Subcutaneous adipose tissue (tissue), 4 donors: ENCODE measurements around the gene APPBP2. TPM values are rescaled to one million over a fixed set of nuclear protein-coding genes. Genes with fewer than 3 reads are reported as not detected.

Source experiments
- total RNA-seq, 4 donors: library from RNA; depleted of rRNA; stranded (reverse); fragments of >200 nt; gene quantifications; one replicate each; pipeline ENCODE4 v1.1.0, GENCODE V29; 2016
- TF ChIP-seq, protein P1 (sequence below): fragments of 450-650 bp; IDR thresholded peaks from one replicate; pipeline ENCODE4 v1.5.1; 2016; ENCODE audit warnings: low read depth, mild to moderate bottlenecking, control low read depth, antibody characterized with exemption, moderate library complexity

Gene APPBP2
- total RNA-seq, 4 donors from 2014 or later, result 27.7 to 39.9 (median 36.3) TPM

DNA sequence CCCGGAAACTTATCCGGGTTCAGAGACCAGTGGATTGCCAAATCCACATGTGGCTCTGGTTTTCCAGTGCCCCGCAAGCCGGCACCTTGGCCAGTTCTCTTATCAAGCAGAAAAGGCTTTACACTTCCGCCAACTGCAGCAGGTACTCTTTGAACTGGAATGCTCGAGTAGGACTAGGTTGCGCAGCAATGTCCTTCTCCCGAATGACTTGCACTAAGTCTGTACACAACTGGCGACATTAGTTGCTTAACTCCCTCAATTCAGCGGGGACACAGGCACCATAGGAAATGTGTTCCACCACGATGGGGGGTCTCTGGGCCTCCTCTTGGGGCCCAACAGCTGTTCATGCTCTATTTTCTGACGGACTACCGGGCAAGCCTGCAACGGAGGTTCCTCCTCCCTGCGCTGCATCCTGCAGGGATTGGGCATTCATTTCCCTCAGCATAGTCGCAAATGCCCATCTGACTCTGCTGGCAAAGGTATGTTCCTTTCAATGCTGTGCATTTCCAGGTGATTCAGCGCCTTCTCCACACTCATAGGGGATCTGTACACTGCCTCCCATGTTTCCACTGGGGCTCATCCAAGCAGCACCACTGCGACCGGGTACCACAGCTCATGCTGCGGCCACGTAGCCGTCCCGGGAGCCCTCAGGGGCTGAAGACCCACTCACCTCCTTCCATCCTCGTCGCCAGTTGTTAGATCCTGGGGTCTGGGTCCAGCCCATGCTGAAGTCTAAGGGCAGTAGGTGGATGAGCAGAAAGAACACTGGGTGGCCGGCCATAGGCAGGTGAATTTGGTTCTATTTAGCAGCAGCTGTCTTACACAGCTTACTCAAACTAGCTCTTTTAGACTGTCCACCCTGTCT is 34.2 kb upstream of the APPBP2 start:
- TF ChIP-seq, protein P1, sequence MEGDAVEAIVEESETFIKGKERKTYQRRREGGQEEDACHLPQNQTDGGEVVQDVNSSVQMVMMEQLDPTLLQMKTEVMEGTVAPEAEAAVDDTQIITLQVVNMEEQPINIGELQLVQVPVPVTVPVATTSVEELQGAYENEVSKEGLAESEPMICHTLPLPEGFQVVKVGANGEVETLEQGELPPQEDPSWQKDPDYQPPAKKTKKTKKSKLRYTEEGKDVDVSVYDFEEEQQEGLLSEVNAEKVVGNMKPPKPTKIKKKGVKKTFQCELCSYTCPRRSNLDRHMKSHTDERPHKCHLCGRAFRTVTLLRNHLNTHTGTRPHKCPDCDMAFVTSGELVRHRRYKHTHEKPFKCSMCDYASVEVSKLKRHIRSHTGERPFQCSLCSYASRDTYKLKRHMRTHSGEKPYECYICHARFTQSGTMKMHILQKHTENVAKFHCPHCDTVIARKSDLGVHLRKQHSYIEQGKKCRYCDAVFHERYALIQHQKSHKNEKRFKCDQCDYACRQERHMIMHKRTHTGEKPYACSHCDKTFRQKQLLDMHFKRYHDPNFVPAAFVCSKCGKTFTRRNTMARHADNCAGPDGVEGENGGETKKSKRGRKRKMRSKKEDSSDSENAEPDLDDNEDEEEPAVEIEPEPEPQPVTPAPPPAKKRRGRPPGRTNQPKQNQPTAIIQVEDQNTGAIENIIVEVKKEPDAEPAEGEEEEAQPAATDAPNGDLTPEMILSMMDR, result no peak

DNA sequence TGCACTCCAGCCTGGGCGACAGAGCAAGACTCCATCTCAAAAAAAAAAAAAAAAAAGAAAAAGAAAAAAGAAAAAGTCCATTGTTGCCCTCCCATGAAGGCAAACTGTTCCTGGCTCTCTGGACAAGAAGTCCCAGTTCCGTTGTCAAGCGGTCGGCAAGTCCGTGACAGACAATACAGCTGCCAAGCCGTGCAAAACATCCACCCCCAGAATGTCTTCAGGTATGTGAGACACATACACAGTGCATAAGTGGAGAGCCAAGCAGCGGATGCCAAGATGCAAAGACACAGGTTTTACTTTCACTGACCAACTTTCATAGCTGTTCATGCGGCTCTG is 33.6 kb upstream of the APPBP2 start:
- TF ChIP-seq, protein P1, result no peak

DNA sequence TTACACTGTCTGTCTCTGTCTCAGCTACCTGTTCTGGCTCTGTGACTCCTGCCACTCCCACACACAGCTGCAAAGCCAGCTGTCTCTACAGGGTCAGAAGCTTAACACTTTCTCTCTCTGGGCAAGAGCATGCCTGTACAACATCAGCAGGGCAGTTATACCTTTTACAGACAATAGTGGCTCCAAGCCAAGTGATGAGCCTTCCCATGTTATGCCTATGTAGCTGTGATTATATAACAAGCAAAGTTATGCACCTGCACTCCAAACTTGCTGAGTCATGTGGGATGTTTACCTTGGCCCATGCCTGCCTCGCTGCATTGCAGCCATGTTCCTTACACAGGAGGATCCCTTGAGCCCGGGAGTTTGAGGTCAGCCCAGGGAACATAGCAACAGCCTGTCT is 31.8 kb upstream of the APPBP2 start:
- TF ChIP-seq, protein P1, result no peak

DNA sequence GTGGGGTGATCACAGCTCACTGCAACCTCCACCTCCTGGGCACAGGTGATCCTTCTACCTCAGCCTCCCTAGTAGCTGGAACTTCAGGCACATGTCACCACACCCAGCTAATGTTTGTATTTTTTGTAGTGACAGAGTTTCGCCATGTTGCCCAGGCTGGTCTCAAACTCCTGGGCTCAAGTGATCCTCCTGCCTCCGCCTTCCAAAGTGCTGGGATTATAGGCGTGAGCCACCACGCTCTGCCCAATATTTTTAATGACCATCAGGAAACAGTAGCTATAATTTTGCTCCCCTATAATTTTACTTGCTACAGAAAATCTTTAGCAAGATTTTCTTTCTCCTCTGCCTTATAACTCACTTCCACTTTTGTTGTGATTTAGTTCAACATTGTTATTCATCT is 29.7 kb upstream of the APPBP2 start:
- TF ChIP-seq, protein P1, result no peak

DNA sequence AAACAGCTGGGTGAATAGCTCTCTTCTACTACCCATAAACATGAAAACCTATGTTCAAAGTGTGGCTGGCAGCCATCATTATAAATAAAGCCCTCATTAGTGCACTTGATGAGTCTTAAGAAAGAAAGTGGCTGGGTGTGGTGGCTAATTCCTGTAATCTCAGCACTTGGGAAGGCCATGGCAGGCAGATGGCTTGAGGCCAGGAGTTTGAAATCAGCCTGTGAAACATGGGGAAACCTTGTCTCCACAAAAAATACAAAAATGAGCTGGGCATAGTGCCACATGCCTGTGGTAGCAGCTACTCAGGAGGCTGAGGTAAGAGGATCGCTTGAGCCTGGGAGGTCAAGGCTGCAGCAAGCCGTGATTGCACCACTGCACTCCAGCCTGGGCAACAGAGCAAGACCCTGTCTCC is 28.3 kb upstream of the APPBP2 start:
- TF ChIP-seq, protein P1, result no peak

DNA sequence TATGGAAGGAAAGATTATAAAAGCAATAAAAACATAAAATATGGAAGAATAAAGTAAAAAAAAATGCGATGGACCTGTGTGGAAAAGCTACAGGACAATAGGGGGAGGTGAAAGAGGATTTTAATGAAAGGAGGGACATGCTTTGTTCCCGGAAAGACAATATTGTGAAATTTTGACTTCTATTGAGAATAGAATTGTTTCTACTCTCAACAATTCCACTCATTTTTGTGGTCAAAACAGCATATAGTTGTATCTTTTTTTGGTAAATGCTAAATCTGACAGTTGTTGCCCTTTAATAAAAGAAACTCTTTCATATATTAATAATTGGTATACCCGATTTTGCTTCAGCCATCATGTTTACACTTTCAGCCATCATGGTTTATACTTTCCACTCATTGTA is 22.9 kb upstream of the APPBP2 start:
- TF ChIP-seq, protein P1, result no peak

DNA sequence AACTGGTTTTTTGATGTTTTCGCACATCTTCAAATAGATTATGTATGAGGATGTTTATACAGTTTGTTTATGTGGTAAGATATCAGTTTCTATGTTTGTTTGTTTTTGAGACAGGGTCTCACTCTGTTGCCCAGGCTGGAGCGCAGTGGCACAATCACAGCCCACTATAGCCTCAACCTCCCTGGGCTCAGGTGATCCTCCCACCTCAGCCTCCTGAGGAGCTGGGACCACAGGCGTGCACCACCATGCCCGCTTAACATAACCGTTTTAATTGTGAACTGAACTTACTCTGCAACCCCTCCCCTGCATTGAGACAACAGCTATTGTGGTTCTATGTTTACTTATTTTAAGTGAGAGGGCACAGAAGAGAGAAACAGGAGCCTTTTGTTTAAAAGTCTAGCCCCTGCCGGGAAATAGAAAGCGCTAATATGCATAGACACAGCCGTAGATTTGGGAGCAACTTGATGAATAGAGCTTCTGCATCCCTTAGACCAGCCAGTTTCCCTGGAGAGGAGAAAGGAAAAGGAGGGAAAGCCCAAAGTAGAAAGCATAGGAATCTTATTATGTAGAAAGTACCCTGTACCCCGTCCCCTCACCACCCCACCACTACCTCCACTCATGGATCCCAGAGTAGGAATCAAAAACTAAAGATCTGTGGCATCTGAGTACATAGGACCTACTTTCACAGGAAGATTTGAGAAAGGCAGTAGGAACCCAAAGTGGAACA is 19.6 kb upstream of the APPBP2 start:
- TF ChIP-seq, protein P1, result no peak
